H1 (cell line): ENCODE measurements around the gene KIF15. TPM values are rescaled to one million over a fixed set of nuclear protein-coding genes. Genes with fewer than 3 reads are reported as not detected.
"Not testable (repeated sequence)": the region's sequence is repeated elsewhere in the genome, so short reads cannot be mapped to it uniquely, and the experiment has no call there.

Experiments
- CTCF ChIA-PET: fragments of 300-600 bp; sonication (Branson Sonifier 250); formaldehyde crosslinking; loops from one replicate; lab custom pipeline; 2021; ENCODE audit not compliant: partially characterized antibody; lab: Charles Lee
- POLR2A ChIA-PET: fragments of 300-600 bp; sonication (Branson Sonifier 250); formaldehyde crosslinking; loops from one replicate; lab custom pipeline; 2021; ENCODE audit warnings: inconsistent platforms; ENCODE audit not compliant: partially characterized antibody; lab: Charles Lee
- DNase-seq, 2 experiments: peaks; one replicate each; pipeline versions ENCODE4 v3.0.0 to v3.0.0-alpha.2; 2010 to 2022; ENCODE audit warnings: low spot score in 2 of 2, low read depth in 1 of 2, mixed read lengths in 1 of 2
- FAIRE-seq: peaks from 2 replicates; lab custom pipeline; 2011; peaks lifted over from hg19 to GRCh38; lab: Jason Lieb, UNC
- H2AFZ ChIP-seq: 2 replicates; pipeline ENCODE4 v1.8.1; 2012; ENCODE audit warnings: low read length, inconsistent platforms
- H2AK5ac ChIP-seq: 2 replicates; pipeline ENCODE4 v1.6.1; 2013; ENCODE audit warnings: low read depth, low read length
- H2BK120ac ChIP-seq: replicated peaks from 2 replicates; pipeline ENCODE3; 2013; ENCODE audit warnings: low read depth, low read length, inconsistent platforms
- H2BK12ac ChIP-seq: 2 replicates; pipeline ENCODE4 v1.6.1; 2013; ENCODE audit warnings: low read depth, low read length
- H2BK15ac ChIP-seq: 2 replicates; pipeline ENCODE4 v1.6.1; 2013; ENCODE audit warnings: low read length
- H2BK20ac ChIP-seq: 2 replicates; pipeline ENCODE4 v1.6.1; 2013; ENCODE audit warnings: low read length
- H2BK5ac ChIP-seq: 2 replicates; pipeline ENCODE4 v1.6.1; 2013; ENCODE audit warnings: low read depth, low read length
- H3K14ac ChIP-seq: 2 replicates; pipeline ENCODE4 v1.6.1; 2013; ENCODE audit warnings: inconsistent platforms; ENCODE audit not compliant: insufficient read length
- H3K18ac ChIP-seq: 2 replicates; pipeline ENCODE4 v1.6.1; 2013; ENCODE audit warnings: low read length; ENCODE audit errors: extremely low read depth
- H3K23ac ChIP-seq: 2 replicates; pipeline ENCODE4 v1.6.1; 2013; ENCODE audit warnings: inconsistent platforms; ENCODE audit not compliant: insufficient read length
- H3K23me2 ChIP-seq: 2 replicates; pipeline ENCODE4 v1.6.1; 2013; ENCODE audit warnings: low read depth, low read length
- H3K27ac ChIP-seq: 2 replicates; pipeline ENCODE4 v1.6.1; 2011; ENCODE audit warnings: low read depth, low read length, inconsistent platforms
- H3K27me3 ChIP-seq, 4 experiments: replicated peaks in 1 of 4; 1 replicate in 1 of 4; 2 replicates in 3 of 4; pipeline versions ENCODE4 v1.6.1 to v1.8.1; 2011 to 2013; ENCODE audit warnings: low read length in 3 of 4, mild to moderate bottlenecking in 3 of 4, inconsistent platforms in 2 of 4, mixed read lengths in 2 of 4, moderate library complexity in 1 of 4; ENCODE audit not compliant: control insufficient read depth in 3 of 4, insufficient read depth in 3 of 4; ENCODE audit errors: extremely low read depth in 1 of 4
- H3K36me3 ChIP-seq, 4 experiments: 2 replicates each; pipeline versions ENCODE4 v1.6.1 to v1.8.1; 2011 to 2013; ENCODE audit warnings: mild to moderate bottlenecking in 4 of 4, low read length in 3 of 4, moderate library complexity in 2 of 4, control low read depth in 1 of 4, inconsistent platforms in 1 of 4; ENCODE audit not compliant: insufficient read depth in 4 of 4, control insufficient read depth in 2 of 4
- H3K4ac ChIP-seq: replicated peaks from 2 replicates; pipeline ENCODE3; 2013; ENCODE audit warnings: low read length, low read depth, mixed read lengths, inconsistent platforms; ENCODE audit not compliant: insufficient read length
- H3K4me1 ChIP-seq, 4 experiments: replicated peaks in 1 of 4; 1 replicate in 1 of 4; 2 replicates in 3 of 4; pipeline versions ENCODE4 v1.6.1 to v1.8.1; 2011 to 2013; ENCODE audit warnings: low read length in 3 of 4, inconsistent platforms in 2 of 4, mixed read lengths in 1 of 4; ENCODE audit not compliant: insufficient read depth in 4 of 4, control insufficient read depth in 3 of 4
- H3K4me2 ChIP-seq, 2 experiments: 2 replicates each; pipeline versions ENCODE4 v1.6.1 to v1.8.1; 2011 to 2013; ENCODE audit warnings: low read depth in 2 of 2, low read length in 2 of 2, control low read depth in 1 of 2, inconsistent platforms in 1 of 2, mild to moderate bottlenecking in 1 of 2; ENCODE audit not compliant: insufficient read depth in 1 of 2
- H3K4me3 ChIP-seq, 4 experiments: fragments of 200-600, 300-600 bp in 1 of 4; sonication (generic), shearing (Covaris generic), sonication (Bioruptor Twin) in 1 of 4; 2 replicates each; pipeline versions ENCODE4 v1.5.1 to v1.8.1; 2011 to 2016; ENCODE audit warnings: low read length in 4 of 4, low read depth in 3 of 4, control low read depth in 2 of 4, inconsistent platforms in 2 of 4, mild to moderate bottlenecking in 2 of 4, mixed read lengths in 1 of 4, moderate library complexity in 1 of 4; ENCODE audit not compliant: insufficient read depth in 2 of 4; ENCODE audit errors: extremely low read depth in 1 of 4
- H3K56ac ChIP-seq: replicated peaks from 2 replicates; pipeline ENCODE3; 2013; ENCODE audit warnings: low read depth, mild to moderate bottlenecking, mixed read lengths, low read length, inconsistent platforms; ENCODE audit not compliant: insufficient read length
- H3K79me1 ChIP-seq: 2 replicates; pipeline ENCODE4 v1.6.1; 2013; ENCODE audit warnings: low read depth, low read length, control low read depth
- H3K79me2 ChIP-seq, 2 experiments: 2 replicates each; pipeline versions ENCODE4 v1.6.1 to v1.8.1; 2012 to 2013; ENCODE audit warnings: low read length in 2 of 2, mild to moderate bottlenecking in 2 of 2, inconsistent platforms in 1 of 2; ENCODE audit not compliant: insufficient read depth in 2 of 2, control insufficient read depth in 1 of 2
- H3K9ac ChIP-seq, 4 experiments: replicated peaks in 1 of 4; 1 replicate in 1 of 4; 2 replicates in 3 of 4; pipeline versions ENCODE4 v1.6.1 to v1.8.1; 2011 to 2013; ENCODE audit warnings: low read depth in 3 of 4, low read length in 3 of 4, control low read depth in 2 of 4, mild to moderate bottlenecking in 2 of 4, moderate library complexity in 2 of 4, inconsistent platforms in 1 of 4; ENCODE audit errors: extremely low read depth in 1 of 4
- H3K9me3 ChIP-seq, 2 experiments: 2 replicates each; pipeline versions ENCODE4 v1.6.1 to v1.8.1; 2012 to 2013; ENCODE audit warnings: mild to moderate bottlenecking in 2 of 2, moderate library complexity in 2 of 2, control low read depth in 1 of 2, inconsistent platforms in 1 of 2, low read depth in 1 of 2, low read length in 1 of 2, mixed read lengths in 1 of 2; ENCODE audit not compliant: insufficient read depth in 2 of 2
- H4K20me1 ChIP-seq, 2 experiments: replicated peaks in 1 of 2; 2 replicates each; pipeline versions ENCODE3 to v1.8.1; 2011 to 2013; ENCODE audit warnings: inconsistent platforms in 2 of 2, low read length in 2 of 2, mild to moderate bottlenecking in 1 of 2; ENCODE audit not compliant: insufficient read depth in 2 of 2, control insufficient read depth in 1 of 2
- H4K5ac ChIP-seq: 2 replicates; pipeline ENCODE4 v1.6.1; 2013; ENCODE audit warnings: low read length, low read depth, mixed read lengths, inconsistent platforms; ENCODE audit not compliant: insufficient read length
- H4K8ac ChIP-seq: 2 replicates; pipeline ENCODE4 v1.8.0; 2013; ENCODE audit warnings: mild to moderate bottlenecking, moderate library complexity, low read length, inconsistent platforms; ENCODE audit not compliant: insufficient read depth; ENCODE audit errors: extremely low read depth
- H4K91ac ChIP-seq: replicated peaks from 2 replicates; pipeline ENCODE3; 2013; ENCODE audit warnings: low read length, mixed read lengths, inconsistent platforms; ENCODE audit not compliant: insufficient read length
- NRF1 ChIP-seq: IDR thresholded peaks from 2 replicates; pipeline ENCODE4 v1.6.1; 2011; ENCODE audit warnings: mild to moderate bottlenecking, low read depth, low read length, improper control_type of control experiment
- SIRT6 ChIP-seq: IDR thresholded peaks from one replicate; pipeline ENCODE4 v1.7.1; 2012; ENCODE audit warnings: low read length, inconsistent platforms
- SP1 ChIP-seq: IDR thresholded peaks from 2 replicates; pipeline ENCODE4 v1.6.1; 2011; ENCODE audit warnings: low read depth, low read length
- WGBS, 2 experiments: shearing (Covaris generic) in 1 of 2; methylation state at CpG; one replicate each; pipeline versions ENCODE4 v1.1.6 to v1.1.7; 2013 to 2015; ENCODE audit warnings: low lambda C conversion rate in 2 of 2, mixed read lengths in 2 of 2, inconsistent platforms in 1 of 2, low coverage in 1 of 2, missing lambda C conversion rate in 1 of 2; ENCODE audit not compliant: insufficient replicate concordance in 2 of 2, insufficient coverage in 1 of 2, insufficient read length in 1 of 2; ENCODE audit errors: extremely low coverage in 1 of 2, missing lambda C conversion rate in 1 of 2; 5-methylcytosine and 5-hydroxymethylcytosine counted together
- polyA plus RNA-seq, 7 experiments: library from polyadenylated mRNA; depleted of rRNA in 3 of 7; stranded (reverse) in 5 of 7; unstranded in 2 of 7; fragments of >200 nt in 5 of 7; fragments of 200-250 nt in 2 of 7; gene quantifications; 1 replicate in 5 of 7; 2 replicates in 1 of 7; 4 replicates in 1 of 7; pipeline versions ENCODE4 v1.2.1 to v1.2.3, GENCODE V29; 2011 to 2013; ENCODE audit warnings: missing spikeins in 2 of 7, mixed read lengths in 2 of 7
- total RNA-seq: library from RNA; stranded (reverse); fragmentation: NEBNext Ultra II Directional; extraction: Animal tissue kit (Norgen Biotek cat#: 25700); gene quantifications from 2 replicates; pipeline ENCODE4 v1.2.1, GENCODE V29; 2021

KIF15 gene
- total and polyA plus RNA-seq, 2 of the 8 experiments (the other 6 are each of a cell fraction or from before 2014, with no cell fraction given) = 4.2 to 25.5 TPM

GRCh38 chr3:44814751-44815150 lies 53.2 kb downstream of the KIF15 start (continued):
- TF ChIP-seq NRF1 = no peak
- no peak for TF ChIP-seq SP1
- TF ChIP-seq SIRT6 = no peak

GRCh38 chr3:44816334-44816733 lies 54.7 kb downstream of the KIF15 start:
- WGBS, 2 experiments = 95% methylated on average over 2 of the region's 2 CpGs; no CpG with 5 or more reads in 1 of the 2 experiments
- H2BK20ac ChIP-seq, H3K79me2 ChIP-seq, H3K4me3 ChIP-seq, H4K5ac ChIP-seq, H3K27ac ChIP-seq, H4K8ac ChIP-seq, H3K79me1 ChIP-seq, POLR2A ChIA-PET, H3K9me3 ChIP-seq, H3K4me1 ChIP-seq, DNase-seq, FAIRE-seq, H3K23me2 ChIP-seq, H3K4me2 ChIP-seq, H4K20me1 ChIP-seq, H3K56ac ChIP-seq, H3K14ac ChIP-seq, CTCF ChIA-PET, H3K9ac ChIP-seq, H4K91ac ChIP-seq, H2BK15ac ChIP-seq, H3K4ac ChIP-seq, H2BK120ac ChIP-seq, H3K27me3 ChIP-seq, H2AK5ac ChIP-seq, H2AFZ ChIP-seq, H3K18ac ChIP-seq, H2BK12ac ChIP-seq, H3K23ac ChIP-seq, H2BK5ac ChIP-seq: not testable (repeated sequence)
- H3K36me3 ChIP-seq = peaks cover 4 to 50% (median 32%) of the 10 kb centered on the region in 4 experiments
